Measurements from ENCODE around the gene RPS21. TPM values are rescaled to one million over a fixed set of nuclear protein-coding genes. Genes with fewer than 3 reads are reported as not detected.

The RPS21 gene
- total and polyA plus RNA-seq, 4 donors = 278 to 1,588 (median 439) TPM

- DNase-seq (ENCODE audit: low spot score) = no peak
- H3K4me3 ChIP-seq (ENCODE audit: low read depth in 1 of 3, low read length in 3 of 3) = no peak overlapping the region
- no peak for TF ChIP-seq RXRA (IDR thresholded peaks at IDR 0.05)
- no peak for TF ChIP-seq SP1 (IDR thresholded peaks at IDR 0.05)
- TF ChIP-seq YY1 (IDR thresholded peaks at IDR 0.05) = no peak
- TF ChIP-seq TAF1 (conservative IDR thresholded peaks at IDR 0.05) = no peak
- no peak for TF ChIP-seq CTCF (IDR thresholded peaks at IDR 0.05; ENCODE audit: low read depth, low read length, missing input control)
- TF ChIP-seq RAD21 (IDR thresholded peaks at IDR 0.05) = no peak
- no peak for TF ChIP-seq HNF4A (conservative IDR thresholded peaks at IDR 0.05)
Observed at GRCh38 chr20:62428396-62429295, 41.7 kb downstream of the RPS21 start.

GRCh38 chr20:62429455-62430310, 42.8 kb downstream of the RPS21 start:
- no peaks in the 10 kb centered on the region for H3K4me1 ChIP-seq (ENCODE audit: control insufficient read depth in 4 of 4, insufficient read depth in 4 of 4, low read length in 3 of 4)
- no peak for TF ChIP-seq FOXA1 (IDR thresholded peaks at IDR 0.05)
- no peak for TF ChIP-seq EGR1 (IDR thresholded peaks at IDR 0.05; ENCODE audit: low read depth in 2 of 2)
- no peak for TF ChIP-seq NR2F2 (IDR thresholded peaks at IDR 0.05)
- TF ChIP-seq GABPA (IDR thresholded peaks at IDR 0.05 in 1 of 2, conservative IDR thresholded peaks at IDR 0.05 in 1 of 2) = no peak
- no peak for TF ChIP-seq REST (IDR thresholded peaks at IDR 0.05)
- TF ChIP-seq SP1 (IDR thresholded peaks at IDR 0.05) = no peak
- TF ChIP-seq TAF1 (conservative IDR thresholded peaks at IDR 0.05) = no peak
- H3K36me3 ChIP-seq (ENCODE audit: control insufficient read depth in 4 of 4, insufficient read depth in 3 of 4, low read depth in 1 of 4, low read length in 3 of 4) = no peaks in the 10 kb centered on the region
- 72% methylated on average over 23 of the region's 23 CpGs for WGBS
- H3K4me3 ChIP-seq (ENCODE audit: low read depth in 1 of 3, low read length in 3 of 3) = no peak overlapping the region
- no peak for DNase-seq (ENCODE audit: low spot score)
- H3K9me3 ChIP-seq (ENCODE audit: control insufficient read depth in 4 of 4, low read length in 3 of 4) = no peaks in the 10 kb centered on the region
- H3K9ac ChIP-seq (ENCODE audit: low read depth in 1 of 2, low read length in 2 of 2) = no peak overlapping the region
- no peaks in the 10 kb centered on the region for H3K27me3 ChIP-seq (ENCODE audit: control insufficient read depth in 4 of 4, insufficient read depth in 4 of 4, low read length in 3 of 4)
- no peak overlapping the region for H3K27ac ChIP-seq (ENCODE audit: low read depth in 1 of 2, low read length in 2 of 2)

More at GRCh38 chr20:62428396-62429295, 41.7 kb downstream of the RPS21 start:
- Histone ChIP-seq H3K9me3 (ENCODE audit: control insufficient read depth in 4 of 4, low read length in 3 of 4) (no peaks in the 10 kb centered on the region), H3K27ac (ENCODE audit: low read depth in 1 of 2, low read length in 2 of 2) (no peak overlapping the region), H3K4me1 (ENCODE audit: control insufficient read depth in 4 of 4, insufficient read depth in 4 of 4, low read length in 3 of 4) (no peaks in the 10 kb centered on the region), H3K9ac (ENCODE audit: low read depth in 1 of 2, low read length in 2 of 2) (no peak overlapping the region), H3K27me3 (ENCODE audit: control insufficient read depth in 4 of 4, insufficient read depth in 4 of 4, low read length in 3 of 4) (no peaks in the 10 kb centered on the region), H3K36me3 (ENCODE audit: control insufficient read depth in 4 of 4, insufficient read depth in 3 of 4, low read depth in 1 of 4, low read length in 3 of 4) (no peaks in the 10 kb centered on the region)
- 62% methylated on average over 31 of the region's 31 CpGs for WGBS

Measured in liver (tissue), 9 donors.